ENCODE results near the gene PTPRK.

Gene PTPRK

GRCh38 chr6:128129679-128130078 is 390.7 kb downstream of the PTPRK start:
- no peak for TF ChIP-seq CTCF (conservative IDR thresholded peaks at IDR 0.05; ENCODE audit: low read length)
- no peak for DNase-seq (ENCODE audit: low read depth)
- no peak overlapping the region for H3K4me3 ChIP-seq (ENCODE audit: low read length)

- DNase-seq (ENCODE audit: low read depth): no peak
- no peak for TF ChIP-seq CTCF (conservative IDR thresholded peaks at IDR 0.05; ENCODE audit: low read length)
- no peak overlapping the region for H3K4me3 ChIP-seq (ENCODE audit: low read length)
These were observed 392.7 kb downstream of the PTPRK start for GRCh38 chr6:128127650-128128049.

GRCh38 chr6:128124713-128125112 is 395.7 kb downstream of the PTPRK start:
- no peak for TF ChIP-seq CTCF (conservative IDR thresholded peaks at IDR 0.05; ENCODE audit: low read length)
- H3K4me3 ChIP-seq (ENCODE audit: low read length): no peak overlapping the region
- DNase-seq (ENCODE audit: low read depth): peak; percentile 4

- DNase-seq (ENCODE audit: low read depth): no peak
- TF ChIP-seq CTCF (conservative IDR thresholded peaks at IDR 0.05; ENCODE audit: low read length): no peak
- no peak overlapping the region for H3K4me3 ChIP-seq (ENCODE audit: low read length)
These were observed 398.8 kb downstream of the PTPRK start for GRCh38 chr6:128121610-128122009.

GRCh38 chr6:128121190-128121589 is 399.2 kb downstream of the PTPRK start:
- no peak overlapping the region for H3K4me3 ChIP-seq (ENCODE audit: low read length)
- no peak for TF ChIP-seq CTCF (conservative IDR thresholded peaks at IDR 0.05; ENCODE audit: low read length)
- no peak for DNase-seq (ENCODE audit: low read depth)

GRCh38 chr6:128118401-128118800 is 402.0 kb downstream of the PTPRK start:
- peak; percentile 82 for DNase-seq (ENCODE audit: low read depth)
- TF ChIP-seq CTCF (conservative IDR thresholded peaks at IDR 0.05; ENCODE audit: low read length): no peak
- no peak overlapping the region for H3K4me3 ChIP-seq (ENCODE audit: low read length)

GRCh38 chr6:128117916-128118315 is 402.5 kb downstream of the PTPRK start:
- H3K4me3 ChIP-seq (ENCODE audit: low read length): no peak overlapping the region
- peak; percentile 12 for DNase-seq (ENCODE audit: low read depth)
- no peak for TF ChIP-seq CTCF (conservative IDR thresholded peaks at IDR 0.05; ENCODE audit: low read length)

All from AG10803 (cell line).